Activated naive CD4-positive, alpha-beta T cell treated with Interleukin-2 at 50 U/mL for 16 hours (primary cell): Measurements from ENCODE around the gene SPEG.

Experiments used
- DNase-seq: peaks from one replicate; pipeline ENCODE4 v3.0.0-alpha.2; 2020

Gene SPEG

DNA sequence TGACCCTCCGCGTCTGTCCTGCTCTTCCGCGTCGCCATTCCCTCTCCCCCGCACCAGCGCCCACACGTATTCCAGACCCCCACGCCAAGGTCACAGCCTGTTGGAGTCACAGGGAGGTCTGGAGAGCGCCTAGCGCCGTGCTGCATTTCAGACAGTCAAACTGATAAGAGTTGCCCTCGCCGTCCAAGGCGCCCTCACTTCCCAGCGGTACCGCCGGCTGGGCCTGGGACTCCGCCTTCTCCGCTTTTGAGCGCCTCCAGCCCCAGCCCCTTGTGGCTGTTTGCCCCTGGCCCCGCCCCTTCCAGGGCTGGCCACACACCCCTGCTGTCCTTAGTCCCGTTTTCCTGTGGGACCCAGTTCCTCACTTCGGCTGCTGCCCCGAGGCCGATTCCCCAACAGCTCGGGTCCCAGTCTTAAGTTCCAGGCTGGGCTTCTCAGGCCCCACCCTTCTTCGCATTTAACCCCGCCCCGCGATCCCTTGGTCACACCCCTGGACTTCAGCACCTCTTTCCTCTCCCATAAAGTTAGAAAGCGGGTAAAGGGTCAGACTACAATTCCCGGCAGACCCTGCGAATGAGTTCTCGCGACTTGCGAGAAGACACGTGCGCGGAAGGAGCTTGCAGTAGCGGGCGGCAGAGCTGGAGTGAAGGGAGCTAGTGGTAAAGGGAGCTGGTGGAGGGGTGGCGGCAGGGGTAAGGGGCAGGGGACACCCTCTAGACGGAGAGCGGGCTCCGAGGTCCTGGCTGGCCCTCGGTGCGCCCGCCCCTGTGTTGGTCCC lies 63.8 kb downstream of the SPEG start, which contains the start of gene GMPPA:
GMPPA (plus strand) TSS at position 612 of the 778 bp plus-strand sequence. CDS start 1,085 bp downstream, outside the sequence.
- DNase-seq: peak; percentile 94

DNA sequence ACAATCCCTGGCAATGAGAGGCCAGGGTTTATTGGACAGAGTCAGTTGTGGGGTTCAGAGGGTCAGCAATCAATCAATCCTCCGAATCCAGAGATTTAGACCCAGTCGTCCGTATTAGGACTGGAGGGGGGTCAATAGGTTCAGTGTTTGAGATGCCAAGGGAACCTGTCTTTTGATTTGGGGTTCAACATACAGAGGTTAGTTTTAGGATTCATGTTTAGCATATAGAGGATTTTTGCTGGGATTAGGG lies 64.3 kb downstream of the SPEG start:
- DNase-seq: no peak

DNA sequence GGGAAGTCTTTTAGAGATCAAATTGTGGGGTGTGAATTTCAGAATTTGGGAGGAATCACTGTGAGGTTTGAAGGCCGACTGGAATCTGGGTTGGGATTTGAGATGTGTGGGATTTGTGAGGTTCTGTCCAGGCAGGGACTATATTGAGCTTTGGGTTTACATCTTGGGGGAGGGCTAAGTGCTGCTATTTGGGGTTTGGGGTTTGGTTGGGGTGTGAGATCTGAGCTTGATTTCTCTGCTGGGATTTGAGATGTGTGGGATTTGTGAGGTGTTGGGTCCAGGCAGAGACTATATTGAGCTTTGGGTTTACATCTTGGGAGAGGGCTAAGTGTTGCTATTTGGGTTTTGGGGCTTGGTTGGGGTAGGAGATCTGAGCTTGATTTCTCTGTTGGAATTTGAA lies 64.9 kb downstream of the SPEG start:
- no peak for DNase-seq

DNA sequence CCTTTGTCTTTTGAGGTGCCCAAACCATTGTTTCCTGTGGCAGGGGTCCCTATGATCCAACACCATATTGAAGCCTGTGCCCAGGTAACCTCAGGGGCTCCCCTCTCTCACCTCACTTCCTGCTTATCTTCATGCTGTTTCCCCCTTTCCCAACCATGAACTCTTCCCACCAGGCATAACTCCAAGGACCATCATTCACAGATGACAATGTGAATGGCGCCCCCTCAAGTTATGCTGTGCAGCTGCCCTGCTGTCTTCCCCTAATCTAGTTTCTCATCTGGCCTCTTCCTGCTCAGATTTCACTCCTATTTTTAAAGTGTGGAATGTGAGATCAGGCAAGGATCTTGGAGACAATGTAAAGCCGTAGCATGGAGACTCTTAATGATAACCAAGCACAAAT lies 65.5 kb downstream of the SPEG start:
- no peak for DNase-seq

DNA sequence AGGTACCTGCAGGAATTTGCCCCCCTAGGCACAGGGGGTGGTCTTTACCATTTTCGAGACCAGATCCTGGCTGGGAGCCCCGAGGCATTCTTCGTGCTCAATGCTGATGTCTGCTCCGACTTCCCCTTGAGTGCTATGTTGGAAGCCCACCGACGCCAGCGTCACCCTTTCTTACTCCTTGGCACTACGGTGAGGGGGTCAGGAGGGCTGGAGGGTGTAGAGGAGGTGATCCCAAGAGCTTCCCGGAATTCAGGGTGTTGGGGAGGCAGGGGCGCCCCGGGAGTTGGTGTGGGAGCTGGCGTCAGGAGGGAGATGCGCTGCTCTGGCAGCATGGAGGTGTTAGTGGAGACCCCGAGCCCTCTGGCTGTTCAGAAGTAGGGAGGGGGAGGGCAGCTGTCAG lies 67.2 kb downstream of the SPEG start:
- DNase-seq: no peak

DNA sequence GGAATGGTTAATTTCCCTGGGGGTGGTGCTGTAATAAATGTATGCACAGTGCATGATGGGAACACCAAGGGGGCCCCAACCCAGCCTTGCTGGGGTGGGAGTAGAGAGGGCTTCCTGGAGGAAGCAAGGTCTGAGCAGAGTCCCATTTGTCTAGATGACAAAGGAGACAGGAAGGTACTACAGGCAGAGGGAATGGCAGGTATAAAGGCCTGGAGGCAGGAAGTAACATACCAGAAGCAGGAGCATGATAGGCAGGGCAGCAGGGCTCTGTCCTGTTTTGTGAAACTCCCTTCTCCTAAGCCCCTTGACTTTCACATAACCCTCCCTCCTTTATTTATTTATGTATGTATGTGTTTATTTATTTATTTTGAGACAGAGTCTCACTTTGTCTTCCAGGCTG lies 68.0 kb downstream of the SPEG start:
- DNase-seq: no peak

DNA sequence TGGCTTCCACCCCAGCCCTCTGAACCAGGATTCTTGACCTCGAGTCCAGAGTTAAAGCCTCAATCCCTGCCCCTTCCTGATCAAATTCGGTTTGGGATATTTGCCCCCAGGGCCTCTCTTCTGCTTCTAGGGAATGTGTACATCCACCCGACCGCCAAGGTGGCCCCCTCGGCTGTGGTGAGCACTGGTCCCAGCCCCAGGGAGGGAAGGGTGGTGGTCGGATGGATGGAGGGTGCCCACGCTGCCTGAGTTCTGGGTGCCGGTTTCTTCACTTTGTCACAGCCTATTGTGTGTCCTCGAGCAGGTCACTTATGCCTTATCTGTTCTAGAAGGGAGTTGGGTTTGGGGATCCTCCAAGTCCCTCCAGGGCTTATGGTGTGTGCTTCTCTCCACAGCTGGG lies 70.9 kb downstream of the SPEG start:
- DNase-seq: no peak

DNA sequence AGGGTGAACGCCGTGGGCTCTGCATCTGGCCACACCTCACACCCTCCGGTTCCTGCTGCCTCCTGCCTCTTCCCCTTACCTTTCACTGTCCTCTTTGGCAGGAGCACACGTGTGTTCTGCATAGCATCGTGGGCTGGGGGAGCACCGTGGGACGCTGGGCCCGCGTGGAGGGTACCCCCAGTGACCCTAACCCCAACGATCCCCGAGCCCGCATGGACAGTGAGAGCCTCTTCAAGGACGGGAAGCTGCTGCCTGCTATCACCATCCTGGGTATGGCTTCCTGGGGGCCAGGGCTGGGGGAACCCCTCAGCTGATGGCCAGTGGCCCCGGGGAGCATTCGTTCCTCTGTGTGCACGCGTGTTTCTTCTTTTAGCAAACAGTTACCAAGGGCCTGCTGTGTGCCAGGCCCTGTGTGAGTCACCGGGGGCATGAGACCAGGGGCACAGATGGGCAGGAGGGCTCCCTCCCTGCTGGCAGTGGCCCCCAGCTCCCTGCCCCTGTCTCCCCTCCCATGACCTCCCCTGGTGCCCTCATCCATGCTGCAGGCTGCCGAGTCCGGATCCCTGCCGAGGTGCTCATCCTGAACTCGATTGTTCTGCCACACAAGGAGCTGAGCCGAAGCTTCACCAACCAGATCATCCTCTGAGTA lies 71.6 kb downstream of the SPEG start:
- DNase-seq: no peak

DNA sequence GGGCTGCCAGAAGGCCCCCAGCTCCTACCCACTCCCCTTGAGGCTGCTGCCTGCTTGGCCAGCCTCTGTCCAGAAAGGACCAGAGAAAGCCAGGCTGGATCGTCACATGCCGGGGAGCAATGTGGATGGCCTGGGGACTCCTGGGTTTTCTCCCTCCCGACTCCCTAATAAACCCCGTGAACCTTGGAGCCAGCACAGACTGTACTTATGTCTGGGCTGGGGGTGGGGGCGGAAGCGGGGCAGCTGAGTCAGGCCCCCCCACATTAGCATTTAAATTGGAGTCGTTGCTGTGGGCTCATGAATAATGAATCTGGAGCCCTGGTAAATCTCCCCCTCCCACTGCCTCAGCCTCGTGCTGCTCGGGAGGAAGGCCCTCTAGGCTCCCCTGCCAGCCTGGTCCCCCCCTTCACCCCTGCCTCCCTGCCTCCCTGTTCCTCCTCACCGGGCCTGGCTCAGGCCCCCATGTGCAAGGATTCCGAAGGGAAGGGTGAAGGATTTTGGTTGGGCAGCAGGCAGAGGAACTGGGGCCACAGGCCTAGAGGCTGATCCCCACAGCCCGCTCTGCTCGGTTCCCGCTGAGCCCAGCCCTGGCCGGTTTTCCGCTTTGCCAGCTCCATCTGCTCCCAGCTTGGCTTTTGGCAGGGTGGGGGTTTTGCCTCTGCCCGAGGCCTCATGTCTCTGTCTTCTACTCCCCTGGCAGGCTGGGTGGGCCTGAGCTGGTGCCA lies 72.3 kb downstream of the SPEG start:
- no peak for DNase-seq

DNA sequence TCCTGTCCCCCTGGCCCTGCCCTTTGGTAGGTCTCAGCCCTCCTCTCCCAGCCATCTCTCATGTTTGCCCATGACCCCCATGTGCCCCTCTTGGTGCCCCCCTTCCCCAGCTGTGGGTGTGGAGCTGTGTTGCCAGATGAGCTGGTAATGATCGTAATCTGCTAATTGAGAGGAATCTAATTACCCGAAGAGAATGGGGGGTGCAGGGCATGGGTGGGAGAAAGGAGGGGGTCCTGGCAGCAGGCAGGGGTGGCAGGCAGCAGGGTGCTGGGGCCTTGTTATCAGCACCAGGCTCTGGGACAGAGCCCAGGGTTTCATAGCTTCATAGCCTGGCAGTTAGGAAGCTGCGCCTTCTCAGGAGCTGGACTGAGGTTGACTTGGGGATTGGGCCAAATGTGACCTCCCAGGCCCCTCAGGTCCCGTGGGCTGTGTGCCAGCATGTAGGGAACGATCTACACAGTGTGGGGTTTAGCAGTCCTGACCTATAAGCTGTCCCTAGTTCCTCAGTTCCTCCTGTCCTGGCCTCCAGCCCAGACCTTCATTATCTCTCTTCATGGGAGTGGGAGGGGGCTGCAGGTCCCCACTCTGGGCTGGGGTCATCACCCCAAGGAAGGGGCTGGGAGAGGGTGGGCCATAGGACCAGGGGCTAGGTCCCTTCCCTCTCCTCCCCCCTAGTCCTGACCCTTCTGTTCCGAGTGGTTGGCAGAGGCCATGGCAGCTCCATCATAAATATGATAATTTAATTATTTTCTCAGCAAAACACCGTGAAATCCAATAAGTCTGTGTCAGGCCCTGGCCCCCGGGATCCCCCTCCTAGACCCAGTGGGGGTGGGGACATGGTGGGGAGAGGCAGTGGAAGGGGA lies 73.2 kb downstream of the SPEG start:
- no peak for DNase-seq

DNA sequence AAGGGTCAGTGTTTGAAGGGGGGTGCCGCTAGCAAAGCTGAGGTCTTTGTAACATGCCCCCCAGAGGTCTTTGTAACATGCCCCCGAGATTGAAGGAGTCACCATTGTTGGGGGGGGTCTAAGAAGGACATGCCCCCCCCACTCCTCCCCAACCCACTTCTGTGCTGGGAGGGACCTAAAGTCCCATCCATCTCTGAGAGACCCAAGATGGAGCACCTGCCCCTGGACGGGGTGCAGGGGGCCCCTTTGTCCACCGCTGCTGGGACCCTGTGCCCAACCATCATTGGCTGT lies 73.7 kb downstream of the SPEG start:
- DNase-seq: no peak

DNA sequence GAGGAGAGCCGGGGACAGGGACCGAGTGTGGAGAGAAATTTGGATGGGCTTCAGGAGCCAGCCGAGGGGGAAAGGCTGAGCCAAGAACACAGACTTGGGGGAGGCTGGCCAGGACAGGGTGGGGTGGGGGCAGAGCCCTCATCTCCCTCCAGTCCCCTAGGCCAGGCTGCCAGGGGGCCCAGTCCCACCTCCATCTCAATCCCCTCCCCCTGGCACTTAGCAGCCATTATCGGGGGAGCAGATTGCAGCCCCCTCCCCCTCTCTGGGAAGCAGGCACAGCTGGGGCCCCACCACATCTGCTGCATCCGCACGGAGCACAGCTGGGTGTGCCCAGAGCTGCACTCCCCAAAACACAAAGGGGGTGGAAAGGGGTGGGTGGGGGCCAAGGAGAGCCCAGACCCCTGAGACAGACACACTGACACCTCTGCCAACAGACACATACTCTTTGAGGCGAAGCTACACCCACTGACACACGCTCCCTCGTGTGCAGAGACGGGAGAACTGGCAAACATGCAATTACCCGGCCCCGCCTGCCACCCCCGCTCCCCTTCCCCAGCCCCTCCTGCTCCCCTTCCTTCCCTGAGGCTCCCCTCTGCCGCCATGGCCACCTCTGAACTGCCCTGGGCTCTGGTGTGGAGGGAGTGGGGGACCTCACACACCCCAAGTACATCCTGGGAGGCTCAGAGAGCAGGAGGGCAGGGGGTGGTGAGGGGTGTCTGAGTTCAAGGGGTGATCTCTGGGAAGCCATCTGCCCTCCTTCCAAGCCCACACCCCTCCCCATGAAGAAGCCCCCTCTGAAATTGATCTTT lies 74.5 kb downstream of the SPEG start:
- no peak for DNase-seq

DNA sequence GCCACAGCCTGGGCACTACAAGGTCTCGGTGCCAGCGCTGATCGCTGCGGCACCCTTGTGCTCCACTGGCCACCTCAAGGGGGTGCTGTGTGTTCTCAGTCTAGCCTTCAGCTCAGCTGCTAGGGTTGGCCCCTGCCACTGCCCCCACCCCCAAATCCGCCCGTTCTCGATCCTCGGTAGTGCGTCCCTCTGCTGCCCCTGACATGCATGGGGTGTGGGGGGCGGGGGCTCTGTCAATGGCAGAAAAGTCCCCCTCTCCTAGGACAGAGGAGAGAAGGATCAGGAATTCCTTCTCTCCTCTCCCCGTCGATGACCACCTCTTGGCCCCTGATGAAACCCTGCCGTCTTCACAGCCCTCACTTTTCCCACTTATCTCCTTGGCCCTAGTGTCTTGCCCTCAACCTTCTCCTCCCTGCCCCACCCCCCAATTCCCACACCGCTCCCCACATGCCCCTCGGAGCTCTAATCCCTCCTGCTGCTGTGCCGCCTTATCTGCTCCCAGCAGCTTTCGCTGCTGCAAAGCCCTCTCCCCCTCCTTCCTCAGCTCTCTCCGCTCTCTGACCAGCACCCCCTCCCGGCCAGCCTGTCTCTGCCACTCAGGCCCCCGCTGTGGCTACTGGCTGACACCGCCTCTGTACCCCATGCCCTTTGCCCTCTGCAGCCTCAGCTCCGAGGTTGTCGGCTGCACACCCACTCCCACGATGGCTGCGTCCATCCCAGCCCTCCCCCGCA lies 75.3 kb downstream of the SPEG start:
- DNase-seq: peak; percentile 55

DNA sequence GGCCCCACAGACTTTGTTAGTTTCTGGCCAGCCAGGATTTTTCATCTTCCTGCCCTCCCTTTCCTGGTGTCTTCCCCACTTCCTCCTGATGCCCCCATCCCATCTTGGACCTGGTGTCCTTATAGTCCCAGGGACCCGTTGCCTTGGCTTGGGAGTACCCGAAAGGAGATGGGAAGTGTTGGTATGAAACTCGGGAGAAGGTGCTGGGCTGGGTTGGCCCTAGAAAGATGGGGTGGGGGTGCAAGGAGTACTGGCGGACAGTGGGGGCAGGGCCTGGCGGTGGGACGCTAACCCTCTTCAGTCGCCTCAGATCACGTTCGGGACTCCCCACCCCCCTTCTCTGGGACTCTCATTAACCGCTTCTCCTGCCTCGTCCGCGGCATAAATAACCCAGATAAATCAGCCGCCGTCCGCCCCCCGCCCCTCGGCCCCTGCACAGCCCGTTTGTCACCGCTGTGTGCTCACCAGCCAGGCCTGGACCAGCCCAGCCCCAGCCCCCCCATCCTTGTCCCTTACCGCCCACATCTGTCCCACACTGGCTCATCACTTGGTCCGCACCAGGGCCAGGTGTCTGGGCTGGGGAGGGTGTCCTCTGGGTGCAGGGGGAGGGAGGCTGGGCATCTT lies 76.0 kb downstream of the SPEG start:
- DNase-seq: no peak

DNA sequence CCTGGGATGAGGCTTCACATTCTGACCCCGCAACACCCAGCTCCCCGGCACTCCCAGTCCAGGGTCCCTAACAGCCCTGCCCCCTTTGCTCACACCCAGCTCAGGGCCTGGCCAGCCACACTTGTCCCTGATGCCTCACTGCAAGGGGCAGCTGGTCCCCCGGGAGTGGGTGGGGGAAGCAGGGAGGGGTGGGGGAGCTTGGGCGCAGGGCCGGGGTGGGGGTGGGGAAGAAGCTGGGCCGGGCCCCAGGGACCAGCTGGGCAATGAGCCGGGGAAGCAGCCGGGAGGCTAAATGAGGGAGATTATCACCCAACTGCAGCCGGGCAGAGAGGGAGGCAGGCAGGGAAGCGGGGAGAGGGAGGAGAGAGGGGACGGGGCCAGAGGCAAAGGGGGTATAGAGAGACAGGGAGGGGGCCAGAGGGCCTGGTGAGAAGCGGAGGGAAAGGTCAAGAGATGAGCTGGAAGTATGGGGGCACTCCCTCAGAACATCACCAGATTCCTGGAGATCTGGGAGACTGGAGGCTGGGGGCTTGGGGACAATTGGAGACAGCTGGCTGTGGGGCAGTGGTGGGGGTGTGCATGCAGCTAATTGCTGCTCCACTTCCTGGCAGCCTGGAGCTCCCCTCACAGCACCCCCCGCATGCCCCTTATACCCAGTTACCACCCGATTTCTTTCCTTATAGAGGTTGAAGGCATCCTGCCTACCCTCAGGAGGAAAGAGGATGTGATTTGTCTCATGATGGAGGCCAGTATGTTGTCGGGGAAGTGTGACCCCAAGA lies 77.1 kb downstream of the SPEG start:
- no peak for DNase-seq

DNA sequence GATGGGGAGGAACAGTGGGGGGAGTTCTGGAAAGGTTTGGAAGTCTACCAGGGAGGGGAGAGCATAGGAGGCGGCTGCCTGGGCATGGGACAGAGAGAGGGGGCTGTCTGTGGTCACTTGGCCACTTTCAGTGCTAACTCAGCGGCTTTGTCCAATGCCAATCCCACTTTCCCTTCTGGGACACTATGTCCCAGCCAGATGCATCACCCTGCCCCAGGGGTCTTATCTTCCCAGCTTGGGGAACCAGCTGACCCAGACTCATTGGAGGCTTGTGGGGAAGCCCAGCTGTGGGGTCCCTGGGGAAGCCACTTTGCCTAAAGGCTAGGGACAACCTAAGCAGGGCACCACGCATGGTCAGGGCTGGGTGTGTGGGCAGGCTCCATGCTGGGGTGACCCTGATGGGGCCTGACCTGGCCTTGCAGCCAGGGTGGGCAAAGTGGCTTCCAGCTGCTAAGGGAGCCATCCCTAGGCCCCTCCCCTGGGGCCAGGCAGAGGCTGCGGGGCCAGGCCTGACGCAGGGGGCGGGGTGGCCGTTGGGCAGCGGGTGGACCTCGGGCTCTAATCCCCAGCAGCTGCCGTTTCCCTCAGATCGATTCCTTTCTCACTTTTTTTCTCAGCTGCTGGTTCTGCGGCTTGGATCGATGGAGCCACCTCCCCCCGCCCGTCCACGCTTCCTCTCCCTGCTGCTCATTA lies 78.0 kb downstream of the SPEG start:
- no peak for DNase-seq

DNA sequence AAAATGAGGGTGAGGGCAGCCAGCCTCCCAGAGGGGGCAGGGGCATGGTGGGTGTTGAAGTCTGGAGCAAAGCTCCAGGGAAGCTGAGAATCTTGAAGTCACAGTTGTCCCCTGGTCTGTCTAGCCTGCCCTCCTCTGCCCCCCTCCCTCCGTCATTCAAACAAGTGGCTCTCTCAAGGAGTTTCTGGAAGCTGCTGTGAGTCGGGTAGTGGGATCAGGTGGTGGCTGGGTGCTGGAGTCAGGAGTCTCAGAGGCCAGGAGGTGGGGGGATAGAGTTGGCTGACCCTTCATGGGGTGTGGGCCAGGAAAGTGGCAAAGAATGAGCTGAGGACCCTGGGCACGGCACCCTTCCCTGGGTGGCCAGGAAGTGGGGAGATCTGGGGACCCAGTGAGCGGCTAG lies 79.1 kb downstream of the SPEG start:
- DNase-seq: no peak

DNA sequence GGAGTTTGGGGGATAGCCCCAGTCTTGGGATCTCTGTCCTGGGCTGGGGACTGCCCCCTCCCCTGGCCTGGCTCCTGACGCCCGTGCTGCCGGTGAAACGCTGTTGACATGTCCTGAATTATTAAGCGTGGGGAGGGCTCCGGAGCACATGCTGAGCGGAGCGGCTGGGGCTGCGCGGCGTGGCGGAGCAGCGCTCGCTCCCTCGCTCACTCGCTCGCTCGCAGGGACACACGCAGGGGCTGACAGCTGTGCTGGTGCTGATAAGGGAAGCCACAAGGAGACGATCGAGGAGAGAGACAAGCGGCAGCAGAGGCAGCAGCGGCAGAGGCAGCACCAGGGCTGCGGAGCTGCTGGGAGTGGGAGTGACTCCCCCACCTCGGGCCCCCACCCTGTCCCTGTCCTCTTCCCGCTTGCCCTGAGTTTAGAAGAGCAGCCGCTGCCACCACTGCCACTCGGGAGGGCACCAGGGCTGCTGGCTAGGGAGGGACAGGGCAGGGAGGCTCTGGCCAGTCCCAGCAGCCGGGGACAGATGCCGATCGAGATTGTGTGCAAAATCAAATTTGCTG lies 79.6 kb downstream of the SPEG start, which contains the start of gene ASIC4:
ASIC4 (plus strand) TSS at position 287 of the 566 bp plus-strand sequence; CDS start at position 530, 243 bp downstream.
- no peak for DNase-seq

DNA sequence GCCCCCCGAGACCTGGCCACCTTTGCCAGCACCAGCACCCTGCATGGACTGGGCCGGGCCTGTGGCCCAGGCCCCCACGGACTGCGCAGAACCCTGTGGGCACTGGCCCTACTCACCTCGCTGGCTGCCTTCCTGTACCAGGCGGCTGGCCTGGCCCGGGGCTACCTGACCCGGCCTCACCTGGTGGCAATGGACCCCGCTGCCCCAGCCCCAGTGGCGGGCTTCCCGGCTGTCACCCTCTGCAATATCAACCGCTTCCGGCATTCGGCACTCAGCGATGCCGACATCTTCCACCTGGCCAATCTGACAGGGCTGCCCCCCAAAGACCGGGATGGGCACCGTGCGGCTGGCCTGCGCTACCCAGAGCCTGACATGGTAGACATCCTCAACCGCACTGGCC lies 80.2 kb downstream of the SPEG start:
- no peak for DNase-seq
